Inferior parietal cortex (tissue), 1 donor: ENCODE results near the gene PSMB10.
"Not testable (repeated sequence)": the region's sequence is repeated elsewhere in the genome, so short reads cannot be mapped to it uniquely, and the experiment has no call there.

Experiments
- DNase-seq: peaks from one replicate; pipeline ENCODE4 v3.0.0-alpha.2; 2016; ENCODE audit errors: extremely low spot score

Gene PSMB10

DNA sequence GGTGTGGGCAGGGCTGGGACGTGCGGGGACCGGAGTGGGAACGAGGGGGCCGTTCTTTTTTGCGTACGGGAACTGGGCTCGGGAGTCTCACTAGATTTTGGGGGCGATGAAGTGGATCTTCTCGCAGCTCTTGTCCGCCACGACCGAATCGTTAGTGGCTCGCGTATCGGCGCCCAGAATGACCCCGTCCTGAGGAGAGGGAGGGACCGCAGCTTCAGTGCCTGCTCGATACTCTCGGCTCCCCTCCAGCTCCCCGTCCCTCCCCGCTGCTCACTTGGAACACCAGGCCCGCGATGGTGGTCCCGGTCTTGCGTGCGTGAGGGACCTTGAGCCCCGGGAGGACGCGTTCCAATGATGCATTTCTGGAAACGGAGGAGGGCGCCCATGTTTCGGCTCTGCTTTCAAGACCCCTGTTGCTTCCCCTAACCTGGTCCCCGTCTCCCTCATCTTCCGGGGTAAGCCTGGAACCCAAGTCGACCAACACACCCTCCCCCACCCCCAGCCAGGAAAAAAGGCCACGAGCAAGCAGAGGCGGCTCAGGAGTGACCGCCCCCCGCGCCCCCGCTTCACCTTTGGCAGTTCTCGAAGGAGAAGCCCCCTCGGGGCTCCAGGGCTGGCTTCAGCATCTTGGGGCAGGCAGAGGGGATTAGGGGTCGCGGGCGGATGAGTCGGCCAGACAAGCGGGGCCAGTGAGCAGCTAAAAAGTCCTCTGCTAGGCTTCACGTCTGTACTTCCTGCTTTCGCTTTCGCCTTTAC, at the start of gene PSMB10:
Gene PSMB10, minus strand, starts transcription at position 727 of the 756 bp plus-strand sequence. Its CDS starts 101 bp downstream, at position 626.
- DNase-seq = no peak

DNA sequence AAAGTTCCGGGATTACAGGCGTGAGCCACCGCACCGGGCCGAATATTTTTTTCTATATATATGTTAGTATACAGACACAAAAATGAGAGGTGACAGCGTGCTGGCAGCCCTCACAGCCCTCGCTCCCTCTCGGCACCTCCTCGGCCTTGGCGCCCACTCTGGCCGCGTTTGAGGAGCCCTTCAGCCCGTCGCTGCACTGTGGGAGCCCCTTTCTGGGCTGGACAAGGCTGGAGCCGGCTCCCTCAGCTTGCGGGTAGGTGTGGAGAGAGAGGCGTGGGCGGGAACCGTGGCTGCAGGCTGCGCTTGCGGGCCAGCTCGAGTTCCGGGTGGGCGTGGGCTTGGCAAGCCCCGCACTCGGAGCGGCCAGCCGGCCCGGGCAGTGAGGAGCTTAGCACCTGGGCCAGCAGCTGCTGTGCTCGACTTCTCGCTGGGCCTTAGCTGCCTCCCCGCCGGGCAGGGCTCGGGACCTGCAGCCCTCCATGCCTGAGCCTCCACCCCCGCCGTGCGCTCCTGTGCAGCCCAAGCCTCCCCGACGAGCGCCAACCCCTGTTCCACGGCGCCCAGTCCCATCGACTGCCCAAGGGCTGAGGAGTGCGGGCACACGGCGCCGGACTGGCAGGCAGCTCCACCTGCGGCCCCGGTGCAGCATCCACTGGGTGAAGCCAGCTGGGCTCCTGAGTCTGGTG, 45.5 kb upstream of the PSMB10 start:
- DNase-seq = no peak

DNA sequence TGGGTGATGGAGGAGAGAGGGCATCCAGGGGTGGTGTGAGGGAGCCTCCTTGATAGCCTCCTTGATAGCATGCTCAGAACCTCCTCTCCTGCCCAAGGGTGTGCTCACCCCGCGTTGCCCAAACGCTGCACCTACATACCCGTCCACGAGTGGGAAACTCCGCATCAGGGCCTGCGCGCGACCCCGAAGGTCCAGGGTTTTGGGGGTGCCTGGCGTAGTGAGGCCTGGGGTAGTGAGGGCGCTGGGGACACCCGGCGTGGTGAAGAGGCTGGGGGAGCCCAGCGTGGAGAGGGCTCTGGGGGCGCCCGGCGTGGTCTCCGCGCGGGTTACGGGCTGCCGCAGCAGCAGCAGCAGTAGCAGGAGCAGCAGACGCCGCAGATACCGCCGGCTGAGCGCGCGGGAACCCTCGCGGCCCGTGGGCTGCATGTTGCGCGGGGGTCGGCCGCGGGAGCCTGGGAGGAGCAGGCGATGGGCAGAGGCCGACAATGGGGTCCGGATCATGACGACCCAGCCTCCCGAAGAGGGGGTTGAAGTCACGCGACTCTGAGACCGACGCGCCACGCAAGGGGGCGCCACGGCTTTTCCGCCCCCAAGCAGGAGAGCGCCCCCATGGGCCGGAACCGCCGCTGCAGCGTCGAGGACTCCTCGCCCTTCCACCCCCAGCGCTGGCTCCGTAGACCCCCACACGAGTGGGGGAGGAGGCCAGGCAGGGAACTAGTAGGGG, 43.5 kb upstream of the PSMB10 start, which contains the start of gene DPEP3:
Gene DPEP3, minus strand, starts transcription at position 545 of the 724 bp plus-strand sequence. Its CDS starts 119 bp downstream, at position 426.
- no peak for DNase-seq

DNA sequence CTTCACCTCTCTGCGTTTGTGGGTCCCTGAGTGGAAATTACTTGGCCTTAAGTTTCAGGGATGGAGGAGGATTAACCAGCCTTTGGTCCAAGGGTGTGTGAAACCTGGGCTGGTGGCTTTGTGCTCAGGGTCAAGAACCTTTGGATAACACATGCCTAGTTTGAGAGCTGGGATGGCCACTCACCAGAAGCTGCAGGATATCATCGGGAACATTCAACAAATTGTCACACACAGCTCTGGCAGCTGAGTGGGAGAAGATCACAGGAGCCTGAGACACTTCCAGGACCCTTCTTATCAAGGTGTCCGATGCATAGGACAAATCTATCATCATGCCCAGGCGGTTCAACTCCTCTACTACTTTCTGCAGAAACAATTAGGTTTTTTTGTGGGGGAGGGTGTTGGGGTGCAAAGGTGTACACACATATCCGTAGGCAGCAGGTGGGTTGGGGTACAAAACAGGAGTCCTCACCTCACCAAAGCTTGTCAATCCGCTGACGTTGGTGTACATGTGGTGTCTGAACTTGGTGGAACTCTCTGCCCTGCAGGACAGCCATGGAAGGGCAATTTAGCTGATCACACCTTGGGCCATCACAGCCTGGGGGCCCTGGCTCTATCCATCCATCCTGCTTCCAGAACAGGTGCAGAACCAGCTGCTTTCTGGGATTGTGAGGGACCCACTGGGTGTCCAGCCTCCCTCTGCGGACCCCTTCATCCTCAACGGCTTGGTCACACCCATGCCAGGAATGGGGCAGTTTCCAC, 41.0 kb upstream of the PSMB10 start:
- no peak for DNase-seq

DNA sequence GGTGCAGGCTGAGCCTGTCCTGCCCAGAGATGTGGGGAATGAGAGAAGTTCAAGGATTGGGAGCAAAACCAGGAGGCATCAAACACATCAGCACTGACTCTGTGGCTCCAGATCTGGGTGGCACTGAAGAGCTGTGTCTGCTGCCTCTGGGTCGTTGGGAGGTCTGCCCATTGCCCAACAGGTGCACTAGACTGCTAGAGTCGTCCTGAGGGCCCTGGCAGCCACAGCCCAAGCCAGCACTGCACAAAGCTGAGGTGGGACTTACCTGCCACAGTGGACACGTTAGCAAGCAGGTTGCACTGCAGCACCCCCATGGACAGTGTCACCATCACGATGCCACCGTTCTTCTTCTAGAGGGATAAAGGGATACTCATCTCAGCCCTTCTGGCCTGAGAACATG, 40.4 kb upstream of the PSMB10 start:
- DNase-seq = no peak

DNA sequence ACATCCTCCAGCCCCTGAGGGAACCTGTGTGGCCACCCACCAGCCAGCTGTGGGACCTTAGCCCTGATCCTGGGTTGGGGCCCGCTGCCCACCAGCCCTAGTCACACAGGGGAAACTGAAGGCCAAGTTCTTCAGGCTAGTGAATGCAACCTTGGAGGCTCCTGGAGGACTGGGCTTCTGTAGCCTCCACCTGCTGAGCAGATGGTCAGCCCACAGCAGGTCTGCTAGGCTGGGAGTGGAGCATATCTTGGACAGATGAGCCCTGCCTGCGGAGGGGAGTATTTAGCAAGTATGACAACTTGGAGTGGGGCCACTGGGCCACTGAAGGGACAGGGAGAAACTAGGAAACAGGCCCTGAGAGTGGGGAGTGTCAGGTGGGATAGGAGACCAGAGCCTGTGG, 39.6 kb upstream of the PSMB10 start:
- no peak for DNase-seq

DNA sequence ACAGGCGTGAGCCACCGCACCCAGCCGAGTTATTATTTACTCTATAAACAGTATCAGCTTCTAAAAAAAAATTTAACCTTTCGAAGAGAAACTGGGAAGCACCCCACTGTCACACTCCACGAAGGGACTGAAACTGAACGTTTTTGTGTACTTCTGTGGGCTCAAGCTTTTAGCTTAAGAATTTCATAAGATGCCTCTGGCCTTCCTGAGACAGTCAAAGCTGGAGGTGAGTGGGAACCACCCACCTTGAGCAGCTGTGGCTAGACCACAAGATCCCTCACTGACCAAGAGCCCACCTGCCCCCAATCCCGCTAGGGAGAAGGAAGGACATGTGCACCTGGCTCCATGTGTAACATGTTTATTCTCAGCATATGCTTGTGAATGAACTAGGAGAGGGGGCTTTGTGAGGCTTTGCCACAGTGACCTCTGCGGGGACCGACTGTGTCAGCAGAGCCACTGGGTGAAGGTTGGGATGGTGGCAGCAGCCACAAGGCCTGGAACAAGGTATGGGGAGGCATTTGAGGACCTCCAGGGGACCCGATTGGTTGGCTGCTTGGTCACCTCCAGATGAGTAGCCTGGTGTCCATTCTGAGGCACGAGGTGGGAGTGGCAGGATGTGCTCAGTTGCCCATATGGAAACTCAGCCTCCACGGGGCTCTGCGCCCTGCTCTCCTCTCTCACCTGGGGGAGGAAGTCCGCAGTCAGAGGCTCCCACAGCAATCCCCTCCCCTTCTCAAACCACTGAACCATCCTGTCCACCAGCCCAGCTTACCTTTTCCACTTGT, 38.9 kb upstream of the PSMB10 start:
- DNase-seq = no peak

DNA sequence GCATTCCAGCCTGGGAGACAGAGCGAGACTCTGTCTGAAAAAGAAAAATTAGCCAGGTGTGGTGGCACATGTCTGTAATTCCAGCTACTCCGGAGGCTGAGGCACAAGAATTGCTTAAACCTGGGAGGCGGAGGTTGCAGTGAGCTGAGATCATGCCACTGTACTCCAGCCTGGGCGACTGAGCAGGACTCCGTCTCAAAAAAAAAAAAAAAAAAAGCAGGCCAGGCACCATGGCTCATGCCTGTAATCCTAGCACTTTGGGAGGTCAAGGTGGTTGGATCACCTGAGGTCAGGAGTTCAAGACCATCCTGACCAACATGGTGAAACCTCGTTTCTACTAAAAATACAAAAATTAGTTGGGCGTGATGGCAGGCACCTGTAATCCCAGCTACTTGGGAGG, 35.6 kb upstream of the PSMB10 start:
- DNase-seq = not testable (repeated sequence)

DNA sequence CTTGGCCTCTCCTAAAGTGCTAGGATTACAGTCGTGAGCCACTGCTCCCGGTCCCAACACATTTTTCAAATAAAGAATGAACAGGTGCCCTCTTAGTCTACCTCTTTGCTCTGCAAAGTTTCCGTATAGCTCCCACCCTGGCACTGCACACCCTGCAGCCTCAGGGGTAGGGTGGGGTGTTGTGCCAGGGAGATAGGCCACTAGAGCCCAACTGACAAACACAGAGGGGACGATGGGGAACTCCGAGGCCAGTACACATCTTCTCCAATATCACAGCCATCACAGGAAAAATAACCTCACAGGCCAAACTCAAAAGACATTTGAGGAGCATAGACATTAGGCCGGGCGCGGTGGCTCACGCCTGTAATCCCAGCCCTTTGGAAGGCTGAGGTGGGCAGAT, 34.5 kb upstream of the PSMB10 start:
- DNase-seq = no peak

DNA sequence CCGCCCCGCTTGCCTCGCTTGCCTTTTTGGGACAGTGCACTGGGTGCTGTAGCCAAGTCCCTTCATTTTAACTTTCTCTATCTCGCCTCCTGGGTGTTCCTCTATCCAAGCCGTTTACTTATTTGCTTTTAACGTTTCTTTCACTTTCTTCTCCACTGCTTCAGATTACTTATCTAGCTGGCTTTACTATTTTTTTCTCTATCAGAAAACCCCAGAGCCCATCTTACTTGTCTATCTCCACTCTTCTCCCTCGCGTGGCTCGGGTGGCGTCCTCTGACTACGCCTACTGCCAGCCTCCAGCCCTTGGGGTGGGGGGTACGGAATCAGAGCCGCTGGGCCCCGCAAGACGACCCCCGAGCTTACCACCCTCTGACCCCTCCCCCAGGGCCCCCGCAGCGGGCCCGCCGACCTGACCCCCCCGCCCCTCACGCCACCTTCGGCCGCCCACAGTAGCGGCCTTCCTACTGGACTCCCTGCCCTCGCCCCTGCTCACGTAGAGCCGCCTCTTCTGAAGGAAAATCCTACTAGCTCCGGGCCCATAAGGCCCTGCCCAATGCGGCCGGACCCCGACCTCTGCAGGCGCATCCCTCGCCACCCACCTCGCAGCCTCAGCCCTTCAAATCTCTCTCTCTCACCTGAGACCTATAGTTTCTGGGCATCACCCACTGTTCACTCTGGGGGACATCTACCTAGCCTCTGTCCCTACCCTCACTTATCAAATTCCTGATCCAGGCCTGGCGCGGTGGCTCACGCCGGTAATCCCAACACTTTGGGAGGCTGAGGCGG, 32.8 kb upstream of the PSMB10 start:
- DNase-seq = no peak

DNA sequence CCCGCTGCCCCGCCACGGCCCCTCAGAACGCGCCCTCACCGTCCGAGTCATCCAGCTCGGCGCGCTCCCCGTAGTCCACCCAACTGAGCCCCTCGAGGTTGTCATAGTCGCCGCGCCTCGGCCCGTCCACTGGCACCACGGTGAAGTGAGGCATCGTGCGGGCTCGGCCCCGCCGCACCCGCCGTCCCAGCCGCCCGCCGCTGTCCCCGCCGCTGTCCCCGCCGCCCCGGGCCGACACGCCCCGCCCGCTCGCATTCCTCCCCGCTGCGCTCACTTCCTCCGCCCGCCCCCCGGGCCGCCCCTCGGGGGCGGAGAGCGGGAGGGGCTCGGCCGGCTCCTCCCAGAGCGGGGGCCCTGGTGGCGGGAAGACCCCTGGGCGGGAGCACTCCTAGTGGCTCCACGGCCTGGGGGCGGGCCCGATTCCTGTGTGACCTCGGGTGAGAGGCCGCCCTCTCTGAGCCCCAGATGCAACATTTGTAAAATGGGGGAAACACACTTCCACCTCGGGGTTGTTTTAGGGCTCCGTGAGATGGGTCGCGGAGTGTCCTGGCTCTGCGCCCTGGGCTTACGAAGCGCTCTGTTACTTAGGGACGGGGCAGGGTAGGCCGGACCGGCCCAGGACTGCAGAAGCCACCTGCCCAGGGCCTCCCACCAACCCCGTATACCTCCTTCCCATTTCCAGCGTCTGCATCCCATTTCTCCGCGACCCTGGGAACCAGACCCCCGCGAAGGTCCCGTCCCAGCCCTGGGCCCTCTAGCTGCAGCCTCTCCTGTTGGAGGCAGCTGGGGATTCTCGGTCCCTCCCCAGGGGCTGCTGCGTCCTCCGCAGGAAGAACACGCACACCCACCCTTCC, 32.0 kb upstream of the PSMB10 start, which contains the start of gene SLC12A4:
Gene SLC12A4, minus strand, starts transcription at position 238 of the 854 bp plus-strand sequence. Its CDS starts 84 bp downstream, at position 154.
- peak; percentile 54 for DNase-seq

DNA sequence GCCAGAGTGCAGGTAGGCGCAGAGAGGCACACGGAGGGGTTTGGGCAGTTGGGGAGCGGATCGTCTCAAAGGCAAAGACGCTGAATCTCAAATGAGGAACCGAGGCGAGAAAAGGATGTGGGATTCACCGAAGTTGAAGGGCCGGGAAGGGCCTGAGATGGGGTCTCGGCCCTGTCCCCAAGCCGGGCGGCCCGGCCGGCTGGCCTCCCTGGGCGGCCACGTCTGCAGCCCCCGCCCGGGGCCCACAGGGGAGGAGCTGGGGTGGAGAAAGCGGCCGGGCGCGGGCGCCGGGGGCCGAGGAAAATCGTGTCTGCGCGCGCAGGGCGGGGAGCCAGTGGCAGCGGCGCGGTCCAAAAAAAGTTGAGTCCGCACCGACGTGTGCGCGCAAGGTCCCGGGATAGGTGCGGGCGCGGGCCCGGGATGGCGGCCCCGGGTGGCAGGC, 31.3 kb upstream of the PSMB10 start:
- DNase-seq = no peak

DNA sequence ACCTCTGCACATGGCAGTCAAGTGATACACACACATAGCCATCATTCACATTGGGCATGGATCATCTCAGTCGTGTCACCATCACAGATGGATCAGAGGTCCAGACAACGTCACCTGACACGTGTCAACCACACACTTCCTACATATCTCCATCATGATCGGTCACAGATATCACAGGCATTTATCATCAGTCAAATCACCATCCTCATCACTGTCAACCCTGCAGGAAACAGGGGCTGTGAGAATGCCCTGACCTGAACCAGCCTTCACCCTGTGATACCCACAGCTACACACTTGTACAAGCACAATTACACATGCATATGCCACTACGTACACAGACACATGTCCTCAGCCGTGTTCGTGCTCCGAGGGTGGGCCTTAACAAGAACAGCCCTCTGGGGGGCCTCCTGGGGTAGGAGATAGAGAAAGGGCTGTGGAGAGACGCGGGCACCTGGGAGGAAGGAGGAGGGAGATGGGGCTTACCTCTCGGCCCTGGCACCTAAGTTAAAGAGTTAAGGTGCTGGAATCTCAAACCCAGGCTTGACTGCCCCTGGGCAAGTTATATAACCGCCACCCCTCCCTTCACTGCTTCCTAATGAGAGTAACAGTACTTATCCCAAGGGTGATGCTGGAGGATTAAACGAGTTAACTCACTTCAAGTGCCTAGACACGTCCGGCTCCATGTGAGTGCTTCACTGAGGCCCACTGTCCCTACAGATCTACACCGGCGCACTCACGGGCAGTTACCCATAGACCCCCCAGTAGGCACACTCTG, 30.7 kb upstream of the PSMB10 start:
- no peak for DNase-seq

DNA sequence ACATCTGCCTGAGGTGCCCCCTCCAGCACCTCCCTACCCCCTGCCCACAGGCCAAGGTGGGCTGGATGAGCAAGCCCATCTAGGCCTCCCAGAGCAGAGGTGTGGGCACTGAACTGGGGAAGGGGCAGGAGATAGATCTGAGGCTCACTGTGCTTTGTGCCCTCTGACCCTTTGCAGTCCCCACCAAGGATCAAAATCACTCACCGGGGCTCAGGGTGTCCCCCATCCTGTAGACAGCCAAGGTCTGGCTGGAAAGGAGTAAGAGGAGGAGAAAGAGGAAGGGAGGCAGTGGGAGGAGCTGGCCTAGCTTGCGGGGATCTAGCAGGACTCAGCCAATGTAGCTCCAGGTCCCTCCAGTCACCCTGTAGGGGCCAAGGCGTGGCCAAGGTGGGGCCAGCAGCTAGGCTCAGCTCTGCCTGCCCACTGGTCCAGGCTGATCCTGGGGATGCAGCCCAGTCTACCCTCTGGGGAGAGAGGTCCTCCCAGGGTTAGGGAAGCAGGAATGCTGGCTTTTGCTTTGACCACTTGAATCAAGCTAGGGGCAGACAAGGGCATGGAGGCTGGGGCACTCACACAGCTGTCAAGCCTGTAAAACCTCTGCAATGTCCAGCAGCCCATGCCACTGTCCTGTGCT, 30.0 kb upstream of the PSMB10 start:
- no peak for DNase-seq

DNA sequence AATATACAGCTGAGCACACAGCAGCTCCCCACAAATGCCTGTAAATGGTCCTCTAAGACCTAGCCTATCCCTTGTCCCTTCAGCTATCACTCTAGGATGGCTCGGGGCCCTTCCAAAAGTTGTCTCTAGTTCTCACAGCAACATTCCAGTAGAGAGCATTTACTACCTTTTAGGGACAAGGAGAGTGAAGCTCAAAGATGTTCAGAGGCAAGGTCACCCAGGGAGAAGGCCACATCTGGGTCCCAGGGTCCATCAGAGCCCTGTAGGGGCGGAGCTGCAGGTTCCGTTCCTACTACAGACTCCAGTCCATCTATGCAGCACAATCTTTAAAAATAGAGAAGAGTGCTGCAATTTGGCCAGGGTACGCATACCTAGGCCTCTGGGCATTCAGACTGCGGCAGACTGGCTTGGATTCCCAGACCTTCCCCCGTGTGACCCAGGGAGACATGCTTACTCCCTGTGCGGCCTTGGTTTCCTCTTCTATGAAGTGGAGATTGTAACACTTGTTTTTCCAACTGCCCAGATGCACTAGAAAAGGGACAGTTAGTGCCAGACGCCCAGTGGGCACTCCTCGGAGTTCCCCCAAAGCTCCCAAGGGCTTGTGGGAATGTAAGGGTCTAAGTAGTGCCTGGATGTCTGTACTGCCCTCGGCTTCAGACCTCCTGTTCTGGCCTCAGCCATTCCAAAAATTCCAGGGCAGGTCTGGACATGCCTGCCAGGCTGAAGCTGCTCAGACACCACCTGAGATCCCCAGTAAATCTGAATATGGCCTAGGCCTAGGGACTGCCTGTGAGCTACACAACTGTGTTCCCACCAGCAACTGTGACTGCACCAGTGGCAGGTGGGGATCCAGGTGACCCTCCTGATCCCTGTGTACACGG, 29.3 kb upstream of the PSMB10 start:
- no peak for DNase-seq

DNA sequence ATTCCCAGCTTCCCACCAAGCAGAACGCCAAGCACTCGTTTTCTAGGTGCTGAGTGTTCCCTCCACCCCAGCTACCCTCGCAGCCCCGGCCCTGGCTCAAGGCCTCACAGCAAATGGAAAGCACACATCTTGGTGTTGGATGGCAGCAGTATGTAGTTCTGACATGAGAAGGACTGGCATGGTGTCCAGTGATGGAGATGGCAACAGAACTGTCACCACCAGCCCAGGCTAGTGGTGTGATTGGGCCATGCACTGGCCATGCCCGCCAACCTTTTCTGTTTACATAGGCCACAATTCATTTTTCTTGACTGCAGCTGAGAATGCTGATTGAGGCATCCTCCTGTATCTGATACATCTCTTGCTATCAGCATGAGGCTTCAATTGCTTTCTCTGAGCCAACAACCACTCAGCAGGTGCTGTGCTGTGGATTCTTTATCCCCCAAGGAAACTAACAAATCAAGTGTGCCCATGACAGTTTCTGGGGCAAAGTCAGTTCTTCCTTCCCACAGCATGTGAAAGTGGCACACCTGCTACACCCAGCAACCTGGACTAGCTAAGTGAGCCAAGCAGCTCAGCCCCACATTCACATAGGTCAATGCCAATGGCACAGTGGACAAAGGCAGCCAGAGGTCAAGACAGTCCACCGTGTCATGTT, 28.0 kb upstream of the PSMB10 start:
- DNase-seq = no peak
